IPS-18a (cell line): ENCODE measurements around the gene SUMF1.

Experiments used
- H3K27ac ChIP-seq: one replicate; pipeline ENCODE4 v1.5.1; 2013; ENCODE audit warnings: low read length
- H3K27me3 ChIP-seq: one replicate; pipeline ENCODE4 v1.6.1; 2013; ENCODE audit warnings: mild to moderate bottlenecking, low read length; ENCODE audit not compliant: control insufficient read depth, insufficient read depth
- H3K36me3 ChIP-seq: one replicate; pipeline ENCODE4 v1.6.1; 2013; ENCODE audit warnings: low read depth, low read length; ENCODE audit not compliant: control insufficient read depth
- H3K4me1 ChIP-seq: one replicate; pipeline ENCODE4 v1.6.1; 2013; ENCODE audit warnings: low read depth, low read length; ENCODE audit not compliant: control insufficient read depth
- H3K4me3 ChIP-seq: one replicate; pipeline ENCODE4 v1.5.1; 2013; ENCODE audit warnings: low read length
- H3K9ac ChIP-seq: one replicate; pipeline ENCODE4 v1.6.1; 2013; ENCODE audit warnings: mild to moderate bottlenecking, low read length, moderate library complexity
- H3K9me3 ChIP-seq: one replicate; pipeline ENCODE4 v1.6.1; 2013; ENCODE audit warnings: low read depth, low read length; ENCODE audit not compliant: control insufficient read depth

SUMF1 gene

GRCh38 chr3:4409415-4409814 lies 57.7 kb downstream of the SUMF1 start:
- H3K4me3 ChIP-seq = no peak overlapping the region
- H3K9ac ChIP-seq = no peak overlapping the region
- no peak overlapping the region for H3K27ac ChIP-seq
- no peaks in the 10 kb centered on the region for H3K9me3 ChIP-seq
- H3K36me3 ChIP-seq = peaks cover 9% of the 10 kb centered on the region
- no peaks in the 10 kb centered on the region for H3K4me1 ChIP-seq
- no peaks in the 10 kb centered on the region for H3K27me3 ChIP-seq

DNA sequence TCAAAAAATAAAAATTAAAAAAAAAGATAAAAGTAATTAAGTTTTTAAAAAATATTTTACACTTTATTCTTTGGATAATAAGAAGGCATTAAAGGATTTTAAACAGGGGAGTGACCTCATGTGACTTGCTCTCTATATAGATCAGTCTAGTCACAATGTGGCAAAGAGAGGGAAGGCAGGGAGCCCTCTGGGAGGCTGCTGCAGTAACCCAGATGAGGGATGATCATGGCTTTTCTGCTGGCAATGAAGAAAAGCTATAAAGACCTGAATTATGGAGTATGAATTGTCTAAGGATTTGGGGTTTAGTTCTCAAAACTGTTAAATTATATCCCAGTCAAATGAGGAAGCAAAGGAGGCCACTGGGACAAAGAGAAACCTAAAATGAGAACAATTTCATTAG lies 58.1 kb downstream of the SUMF1 start:
- Histone ChIP-seq H3K4me3 (no peak overlapping the region), H3K9me3 (no peaks in the 10 kb centered on the region), H3K4me1 (no peaks in the 10 kb centered on the region), H3K36me3 (peaks cover 9% of the 10 kb centered on the region), H3K27me3 (no peaks in the 10 kb centered on the region), H3K27ac (no peak overlapping the region), H3K9ac (no peak overlapping the region)

- no peaks in the 10 kb centered on the region for H3K9me3 ChIP-seq
- H3K27me3 ChIP-seq = no peaks in the 10 kb centered on the region
- H3K4me1 ChIP-seq = no peaks in the 10 kb centered on the region
- peaks cover 9% of the 10 kb centered on the region for H3K36me3 ChIP-seq
- no peak overlapping the region for H3K27ac ChIP-seq
- H3K9ac ChIP-seq = no peak overlapping the region
- no peak overlapping the region for H3K4me3 ChIP-seq
These were observed 59.1 kb downstream of the SUMF1 start for GRCh38 chr3:4407941-4408340.

DNA sequence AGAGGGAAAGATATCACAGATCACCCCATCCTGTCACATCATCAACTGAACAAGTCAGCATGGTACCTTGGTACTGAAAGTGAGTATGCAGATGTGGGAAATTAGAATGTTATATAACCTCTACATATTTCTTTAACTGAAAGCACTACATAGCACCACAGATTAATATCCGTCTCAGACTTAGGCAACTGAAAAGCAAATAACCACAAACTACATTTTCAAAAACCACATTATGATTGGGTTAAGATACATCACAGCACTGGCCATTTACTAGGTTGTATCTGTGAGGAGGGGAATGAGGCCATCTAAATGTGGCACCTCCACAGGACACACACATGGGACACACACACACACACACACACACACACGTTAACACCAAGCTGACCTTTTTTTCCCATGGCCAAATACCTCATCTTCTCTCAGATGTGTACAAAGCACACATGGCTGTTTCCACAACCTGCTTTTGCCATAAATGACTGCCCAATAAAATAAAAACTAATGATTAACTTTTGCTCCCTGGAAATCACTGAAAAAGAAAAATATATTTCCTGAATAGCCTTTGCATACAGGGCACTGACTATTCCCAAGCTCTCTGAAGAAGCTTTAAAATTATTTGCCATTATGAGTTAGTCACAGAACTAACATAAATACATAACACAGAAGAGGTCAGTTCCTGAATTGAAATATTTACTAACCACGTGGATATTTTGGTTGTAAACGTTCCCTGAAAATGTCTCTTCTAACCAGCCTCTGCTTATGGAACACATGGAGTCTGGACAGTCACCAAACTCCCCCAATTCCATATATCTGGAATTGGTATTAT lies 60.1 kb downstream of the SUMF1 start:
- H3K27ac ChIP-seq = no peak overlapping the region
- no peak overlapping the region for H3K4me3 ChIP-seq
- peaks cover 9% of the 10 kb centered on the region for H3K36me3 ChIP-seq
- H3K4me1 ChIP-seq = no peaks in the 10 kb centered on the region
- H3K9ac ChIP-seq = no peak overlapping the region
- H3K9me3 ChIP-seq = no peaks in the 10 kb centered on the region
- no peaks in the 10 kb centered on the region for H3K27me3 ChIP-seq

DNA sequence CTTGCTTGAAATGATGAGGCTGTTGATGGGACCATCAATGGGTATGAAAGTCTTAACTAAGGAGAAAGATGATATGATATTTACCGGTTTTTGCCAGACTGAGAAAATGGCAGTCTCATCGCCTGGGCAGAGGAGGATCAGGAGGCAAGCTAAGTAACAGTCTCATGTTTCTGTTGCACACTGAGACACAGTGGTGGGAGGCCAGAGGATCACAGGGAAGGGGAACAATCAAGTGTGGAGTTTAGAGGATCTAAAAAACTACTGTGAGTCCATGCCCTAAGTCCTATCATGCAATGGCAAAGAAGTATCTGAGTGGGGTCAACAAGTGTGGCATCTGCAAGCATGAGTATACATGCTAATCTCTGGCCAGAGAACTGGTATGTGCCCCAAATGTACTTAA lies 62.2 kb downstream of the SUMF1 start:
- peaks cover 2% of the 10 kb centered on the region for H3K36me3 ChIP-seq
- H3K9ac ChIP-seq = no peak overlapping the region
- H3K4me3 ChIP-seq = no peak overlapping the region
- H3K9me3 ChIP-seq = no peaks in the 10 kb centered on the region
- H3K4me1 ChIP-seq = no peaks in the 10 kb centered on the region
- no peak overlapping the region for H3K27ac ChIP-seq
- H3K27me3 ChIP-seq = no peaks in the 10 kb centered on the region

DNA sequence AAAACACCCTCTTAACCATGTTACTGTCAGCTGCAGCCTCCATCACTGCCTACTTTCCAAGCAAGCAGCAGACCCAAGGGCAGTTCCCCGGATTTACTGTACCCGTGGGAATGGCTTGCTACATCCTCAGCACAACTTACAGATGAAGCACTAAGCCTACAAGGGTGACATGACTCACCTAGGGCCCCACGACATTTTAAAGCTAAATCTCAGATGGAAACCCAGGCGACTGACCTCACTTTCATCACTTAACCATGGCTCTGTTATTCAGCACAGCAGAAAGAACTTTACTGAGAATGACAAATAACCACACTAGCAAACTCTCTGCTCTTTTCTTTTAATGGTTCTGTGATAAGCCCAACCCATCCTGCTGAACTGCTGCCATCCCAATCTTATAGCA lies 65.6 kb downstream of the SUMF1 start:
- no peak overlapping the region for H3K4me3 ChIP-seq
- H3K9me3 ChIP-seq = no peaks in the 10 kb centered on the region
- no peak overlapping the region for H3K27ac ChIP-seq
- no peaks in the 10 kb centered on the region for H3K36me3 ChIP-seq
- no peaks in the 10 kb centered on the region for H3K27me3 ChIP-seq
- H3K9ac ChIP-seq = no peak overlapping the region
- H3K4me1 ChIP-seq = peaks cover 7% of the 10 kb centered on the region

DNA sequence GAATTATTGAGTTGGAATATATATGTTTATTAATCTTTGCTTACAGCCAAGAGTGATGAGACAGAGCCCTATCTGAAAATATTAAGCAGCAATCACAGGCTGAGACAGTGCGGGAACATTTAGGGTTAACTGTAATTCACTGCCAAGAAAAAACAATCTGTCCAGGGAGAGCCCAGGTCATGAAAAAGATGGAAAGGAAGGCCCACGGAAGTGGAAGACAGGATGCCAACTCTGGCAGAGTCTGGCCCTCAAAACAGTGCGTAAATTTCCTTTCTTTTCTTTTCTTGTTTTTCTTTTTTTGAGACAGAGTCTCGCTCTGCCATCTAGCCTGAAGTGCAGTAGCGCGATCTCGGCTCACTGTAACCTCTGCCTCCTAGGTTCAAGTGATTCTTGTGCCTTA lies 67.6 kb downstream of the SUMF1 start:
- Histone ChIP-seq H3K27ac (no peak overlapping the region), H3K36me3 (no peaks in the 10 kb centered on the region), H3K4me1 (peaks cover 7% of the 10 kb centered on the region), H3K27me3 (no peaks in the 10 kb centered on the region), H3K9ac (no peak overlapping the region), H3K9me3 (no peaks in the 10 kb centered on the region), H3K4me3 (no peak overlapping the region)

GRCh38 chr3:4398941-4399245 lies 68.2 kb downstream of the SUMF1 start:
- no peak overlapping the region for H3K9ac ChIP-seq
- no peak overlapping the region for H3K27ac ChIP-seq
- H3K27me3 ChIP-seq = no peaks in the 10 kb centered on the region
- H3K4me3 ChIP-seq = no peak overlapping the region
- no peaks in the 10 kb centered on the region for H3K36me3 ChIP-seq
- no peaks in the 10 kb centered on the region for H3K9me3 ChIP-seq
- H3K4me1 ChIP-seq = peaks cover 7% of the 10 kb centered on the region

GRCh38 chr3:4398120-4398940 lies 68.7 kb downstream of the SUMF1 start:
- H3K9me3 ChIP-seq = no peaks in the 10 kb centered on the region
- H3K4me1 ChIP-seq = peaks cover 7% of the 10 kb centered on the region
- H3K9ac ChIP-seq = no peak overlapping the region
- no peak overlapping the region for H3K4me3 ChIP-seq
- no peak overlapping the region for H3K27ac ChIP-seq
- H3K27me3 ChIP-seq = no peaks in the 10 kb centered on the region
- H3K36me3 ChIP-seq = no peaks in the 10 kb centered on the region

GRCh38 chr3:4397466-4397865 lies 69.6 kb downstream of the SUMF1 start:
- Histone ChIP-seq H3K4me3 (no peak overlapping the region), H3K4me1 (peaks cover 7% of the 10 kb centered on the region), H3K27ac (no peak overlapping the region), H3K27me3 (no peaks in the 10 kb centered on the region), H3K9me3 (no peaks in the 10 kb centered on the region), H3K9ac (no peak overlapping the region), H3K36me3 (no peaks in the 10 kb centered on the region)

DNA sequence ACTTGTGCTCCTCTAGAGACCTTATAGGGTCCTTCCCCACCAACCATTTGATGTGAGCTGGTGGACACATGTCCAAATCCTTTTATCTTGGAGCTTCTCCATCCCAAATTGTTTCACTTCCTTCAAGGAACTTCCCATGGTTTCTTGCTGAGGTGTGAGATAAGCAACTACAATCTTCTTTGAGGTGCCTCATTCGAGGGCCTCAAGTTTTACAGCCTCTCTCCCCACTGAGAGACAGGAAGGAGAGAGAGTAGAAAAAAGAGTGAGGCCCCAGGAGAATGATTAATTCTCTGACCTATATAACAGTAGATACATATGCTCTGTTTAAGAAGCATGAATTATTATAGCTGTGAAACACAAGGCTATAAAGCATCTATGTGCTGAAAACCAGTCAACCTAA lies 70.5 kb downstream of the SUMF1 start:
- no peaks in the 10 kb centered on the region for H3K9me3 ChIP-seq
- H3K4me3 ChIP-seq = no peak overlapping the region

GRCh38 chr3:4396006-4396405 lies 71.1 kb downstream of the SUMF1 start:
- H3K9ac ChIP-seq = no peak overlapping the region
- peaks cover 7% of the 10 kb centered on the region for H3K4me1 ChIP-seq
- no peak overlapping the region for H3K27ac ChIP-seq
- no peaks in the 10 kb centered on the region for H3K36me3 ChIP-seq
- H3K27me3 ChIP-seq = no peaks in the 10 kb centered on the region
- H3K9me3 ChIP-seq = no peaks in the 10 kb centered on the region
- H3K4me3 ChIP-seq = no peak overlapping the region

More for the DNA sequence above, 70.5 kb downstream of the SUMF1 start:
- Histone ChIP-seq H3K27me3 (no peaks in the 10 kb centered on the region), H3K9ac (no peak overlapping the region), H3K36me3 (no peaks in the 10 kb centered on the region), H3K27ac (no peak overlapping the region), H3K4me1 (peaks cover 7% of the 10 kb centered on the region)
